Esophagus mucosa (tissue), 1 donor: ENCODE measurements around the gene TINAGL1. TPM values are rescaled to one million over a fixed set of nuclear protein-coding genes. Genes with fewer than 3 reads are reported as not detected.
"Not testable (repeated sequence)": the region's sequence is repeated elsewhere in the genome, so short reads cannot be mapped to it uniquely, and the experiment has no call there.

ENCODE experiments used
- ATAC-seq: fragments of 200-7000 bp; cut with Tn5 transposase; one replicate; pipeline ENCODE4 v1.9.1; 2020
- total RNA-seq: library from RNA; stranded (reverse); gene quantifications from one replicate; pipeline ENCODE4 v1.2.4, GENCODE V29; 2023
- donor health status: DM: yes; HTN: yes; CAD: no.

TINAGL1 gene
- total RNA-seq, 1 donor from 2014 or later = 15.9 TPM

DNA sequence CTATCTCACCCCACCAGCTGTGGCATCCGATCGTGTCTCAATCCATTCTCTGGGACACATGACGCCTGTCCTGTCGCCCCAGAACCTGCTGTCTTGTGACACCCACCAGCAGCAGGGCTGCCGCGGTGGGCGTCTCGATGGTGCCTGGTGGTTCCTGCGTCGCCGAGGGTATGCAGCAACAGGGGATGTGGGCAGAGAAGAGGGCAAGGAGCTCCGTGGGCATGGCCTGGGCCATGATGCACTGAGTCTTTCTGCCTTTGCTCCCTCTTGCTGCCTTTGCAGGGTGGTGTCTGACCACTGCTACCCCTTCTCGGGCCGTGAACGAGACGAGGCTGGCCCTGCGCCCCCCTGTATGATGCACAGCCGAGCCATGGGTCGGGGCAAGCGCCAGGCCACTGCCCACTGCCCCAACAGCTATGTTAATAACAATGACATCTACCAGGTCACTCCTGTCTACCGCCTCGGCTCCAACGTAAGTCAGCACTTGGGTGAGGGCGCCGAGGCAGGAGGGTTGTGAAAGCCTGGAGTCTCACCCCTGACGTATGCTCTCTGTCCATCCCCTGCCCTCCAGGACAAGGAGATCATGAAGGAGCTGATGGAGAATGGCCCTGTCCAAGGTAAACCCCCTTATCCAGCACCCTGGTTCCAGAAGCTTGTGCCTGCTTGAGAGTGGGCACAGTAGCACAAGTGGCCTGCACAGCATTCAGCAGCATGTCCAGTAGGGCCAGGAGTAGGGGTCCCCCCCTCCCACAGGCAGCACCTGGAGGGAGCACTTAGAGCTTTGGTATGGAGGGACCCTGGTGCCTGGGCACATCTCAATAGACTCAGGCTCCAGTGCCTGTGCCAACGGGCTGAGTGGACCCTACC is 8.8 kb downstream of the TINAGL1 start:
- no peak for ATAC-seq

DNA sequence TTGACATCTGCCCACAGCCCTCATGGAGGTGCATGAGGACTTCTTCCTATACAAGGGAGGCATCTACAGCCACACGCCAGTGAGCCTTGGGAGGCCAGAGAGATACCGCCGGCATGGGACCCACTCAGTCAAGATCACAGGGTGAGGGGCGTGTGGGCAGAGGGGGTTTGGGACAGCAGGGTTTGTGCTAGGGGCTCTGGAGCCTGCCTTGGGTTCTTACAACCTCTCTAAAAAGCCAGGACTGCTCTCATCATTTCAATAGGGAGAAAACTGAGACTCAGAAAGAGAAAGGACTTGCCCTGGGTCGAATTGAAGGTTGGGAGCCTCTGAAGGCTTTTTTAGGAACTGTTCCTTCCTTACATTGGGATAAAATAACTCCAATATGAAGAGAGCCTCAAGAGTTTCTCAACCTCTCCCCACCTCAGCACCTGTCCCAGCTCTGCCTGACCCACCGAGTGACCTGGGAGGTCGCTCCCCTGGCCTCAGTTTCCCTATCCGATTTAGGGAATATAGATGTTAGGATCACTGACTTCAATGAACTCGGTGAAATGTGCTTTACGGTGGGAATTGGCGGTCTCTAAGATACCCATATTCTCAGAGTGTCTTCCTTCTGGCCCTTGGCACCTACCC is 9.5 kb downstream of the TINAGL1 start:
- no peak for ATAC-seq

DNA sequence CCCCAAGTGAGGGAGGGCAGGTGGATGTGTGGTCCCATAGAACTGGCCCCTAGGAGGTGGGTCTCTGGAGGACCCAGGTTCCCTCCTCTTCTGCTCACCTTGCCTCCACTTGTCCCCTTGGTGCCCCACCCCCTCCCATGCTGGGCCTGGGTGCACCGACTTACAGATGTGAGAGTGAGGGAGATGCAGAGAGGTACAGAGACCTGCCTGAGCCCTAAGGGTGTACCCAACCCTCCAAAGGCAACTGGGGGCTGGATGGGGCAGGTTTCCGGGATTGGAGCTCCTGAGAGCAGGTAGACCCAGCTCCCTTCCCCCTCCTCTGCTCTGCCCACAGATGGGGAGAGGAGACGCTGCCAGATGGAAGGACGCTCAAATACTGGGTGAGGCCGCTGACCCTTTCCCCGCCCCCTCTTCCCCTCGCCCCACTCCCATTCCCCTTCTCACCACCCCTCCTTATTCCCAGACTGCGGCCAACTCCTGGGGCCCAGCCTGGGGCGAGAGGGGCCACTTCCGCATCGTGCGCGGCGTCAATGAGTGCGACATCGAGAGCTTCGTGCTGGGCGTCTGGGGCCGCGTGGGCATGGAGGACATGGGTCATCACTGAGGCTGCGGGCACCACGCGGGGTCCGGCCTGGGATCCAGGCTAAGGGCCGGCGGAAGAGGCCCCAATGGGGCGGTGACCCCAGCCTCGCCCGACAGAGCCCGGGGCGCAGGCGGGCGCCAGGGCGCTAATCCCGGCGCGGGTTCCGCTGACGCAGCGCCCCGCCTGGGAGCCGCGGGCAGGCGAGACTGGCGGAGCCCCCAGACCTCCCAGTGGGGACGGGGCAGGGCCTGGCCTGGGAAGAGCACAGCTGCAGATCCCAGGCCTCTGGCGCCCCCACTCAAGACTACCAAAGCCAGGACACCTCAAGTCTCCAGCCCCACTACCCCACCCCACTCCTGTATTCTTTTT is 10.3 kb downstream of the TINAGL1 start:
- no peak for ATAC-seq

DNA sequence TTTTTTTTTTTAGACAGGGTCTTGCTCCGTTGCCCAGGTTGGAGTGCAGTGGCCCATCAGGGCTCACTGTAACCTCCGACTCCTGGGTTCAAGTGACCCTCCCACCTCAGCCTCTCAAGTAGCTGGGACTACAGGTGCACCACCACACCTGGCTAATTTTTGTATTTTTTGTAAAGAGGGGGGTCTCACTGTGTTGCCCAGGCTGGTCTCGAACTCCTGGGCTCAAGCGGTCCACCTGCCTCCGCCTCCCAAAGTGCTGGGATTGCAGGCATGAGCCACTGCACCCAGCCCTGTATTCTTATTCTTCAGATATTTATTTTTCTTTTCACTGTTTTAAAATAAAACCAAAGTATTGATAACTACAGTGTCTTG is 11.0 kb downstream of the TINAGL1 start:
- ATAC-seq = not testable (repeated sequence)

DNA sequence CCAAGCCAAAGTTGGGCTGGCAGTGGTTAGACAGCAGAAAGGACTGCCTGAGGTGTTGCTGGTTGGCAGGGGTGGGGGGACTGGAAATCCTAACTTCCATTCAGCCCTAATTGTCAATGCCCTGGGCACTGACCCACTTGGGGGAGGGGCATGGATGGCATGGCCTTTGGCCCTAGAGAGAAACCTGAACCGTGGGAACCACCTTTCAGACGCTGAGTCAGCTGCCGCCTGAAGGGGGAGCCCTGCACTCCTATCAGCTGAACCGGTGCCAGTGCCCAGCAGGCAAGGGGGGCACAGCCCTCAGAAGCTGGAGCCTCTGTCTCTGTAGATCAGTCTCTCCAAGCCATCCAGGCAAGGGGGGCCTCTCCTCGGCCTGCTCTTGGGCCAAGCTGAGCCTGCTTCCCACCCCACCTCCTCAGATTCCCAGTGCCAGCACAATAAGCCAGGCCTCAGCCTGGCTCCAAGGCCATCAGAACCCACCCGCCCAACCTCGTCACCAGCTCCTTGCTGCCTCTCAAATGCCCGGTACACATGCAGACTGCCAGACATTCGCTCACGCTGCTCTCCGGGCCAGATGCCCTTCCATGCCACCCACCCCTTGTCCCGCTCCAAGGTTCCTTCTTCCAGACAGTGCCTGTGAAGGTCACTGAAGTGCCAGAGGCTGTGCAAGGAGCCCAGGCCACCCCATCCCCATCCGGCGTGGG is 11.6 kb downstream of the TINAGL1 start:
- ATAC-seq = peak; percentile 27

DNA sequence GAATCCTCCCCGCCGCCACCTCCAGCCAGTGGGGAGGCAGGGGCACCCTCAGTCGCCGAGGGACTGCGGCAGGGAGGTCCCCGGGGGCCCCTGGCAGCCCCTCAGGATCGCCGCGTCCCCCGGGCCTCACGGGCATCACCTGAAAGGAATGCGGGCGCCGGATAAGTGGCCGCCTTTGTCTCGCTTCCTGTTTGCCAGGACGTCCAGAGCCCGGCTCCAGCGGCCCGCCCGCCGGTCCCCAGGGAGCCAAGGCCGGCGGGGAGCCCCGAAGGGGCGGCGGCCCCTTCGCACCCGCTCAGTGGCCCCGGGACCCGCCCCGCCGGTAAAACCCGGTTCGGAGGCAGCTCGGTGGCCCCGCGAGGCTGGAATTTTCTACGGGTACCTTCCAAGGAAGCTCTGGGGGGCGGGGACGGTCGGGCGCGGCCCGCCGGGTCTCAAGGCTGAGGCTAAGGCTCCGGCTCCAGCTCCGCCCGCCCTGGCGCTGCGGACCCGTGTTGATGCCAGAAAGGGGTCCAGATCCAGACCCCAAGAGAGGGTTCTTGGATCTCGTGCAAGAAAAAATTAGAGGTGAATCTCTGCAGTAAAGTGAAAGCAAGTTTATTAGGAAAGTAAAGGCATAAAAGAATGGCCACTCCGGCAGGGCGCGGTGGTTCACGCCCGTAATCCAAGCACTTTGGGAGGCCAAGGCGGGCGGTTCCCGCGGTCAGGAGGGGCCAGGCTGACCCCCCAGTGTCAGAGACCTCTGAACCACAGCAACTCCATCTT is 12.6 kb downstream of the TINAGL1 start:
- peak; percentile 21 for ATAC-seq

DNA sequence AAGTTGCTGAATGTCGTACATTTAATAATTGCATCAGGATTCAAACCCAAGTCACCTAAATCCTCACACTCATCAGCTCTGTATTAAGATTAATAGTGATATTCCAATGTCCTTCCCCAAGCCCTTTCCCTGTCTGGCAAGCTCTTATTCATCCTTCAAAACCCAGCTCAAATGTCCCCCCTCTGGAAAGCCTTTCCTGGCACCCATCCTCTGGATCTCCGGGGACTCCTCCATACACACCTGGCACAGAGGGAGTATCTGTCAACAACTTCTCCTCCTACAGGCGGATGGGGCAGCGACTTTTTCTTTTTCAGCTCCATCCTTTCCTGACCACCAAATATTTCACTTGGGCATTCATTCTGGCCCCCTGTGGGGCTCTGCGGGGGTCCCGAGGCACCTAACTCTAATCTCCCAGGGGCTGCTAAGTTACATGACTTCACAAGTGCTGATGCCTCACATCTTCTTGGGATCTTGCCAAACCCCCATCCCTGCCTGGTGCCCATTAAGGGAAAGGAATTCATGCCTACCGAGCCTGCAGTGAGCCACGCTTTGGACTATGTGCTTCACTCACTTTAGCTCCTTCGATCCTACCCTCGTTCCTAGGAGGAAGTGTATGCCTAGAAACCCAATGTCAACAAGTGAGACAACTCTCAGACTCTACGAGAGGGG is 15.2 kb downstream of the TINAGL1 start:
- no peak for ATAC-seq

DNA sequence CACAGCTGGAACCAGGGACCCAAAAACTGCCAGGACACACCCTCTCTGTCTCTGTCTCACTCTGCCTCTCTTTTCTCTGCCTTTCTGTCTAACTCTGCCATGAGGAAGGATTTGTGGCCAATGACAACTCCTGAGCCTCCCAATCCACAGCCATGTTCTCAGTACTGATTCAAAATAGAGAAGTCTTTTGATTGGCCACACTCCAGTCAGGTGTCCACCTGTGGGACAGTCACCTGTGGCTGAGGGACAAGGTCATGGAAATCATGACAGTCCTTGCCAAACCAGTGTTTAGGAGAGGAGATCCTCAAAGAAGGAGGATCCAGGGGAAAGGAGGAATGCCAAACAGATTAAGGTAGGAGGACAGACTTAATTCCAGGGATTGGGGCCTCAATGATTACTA is 15.8 kb downstream of the TINAGL1 start:
- ATAC-seq = no peak

DNA sequence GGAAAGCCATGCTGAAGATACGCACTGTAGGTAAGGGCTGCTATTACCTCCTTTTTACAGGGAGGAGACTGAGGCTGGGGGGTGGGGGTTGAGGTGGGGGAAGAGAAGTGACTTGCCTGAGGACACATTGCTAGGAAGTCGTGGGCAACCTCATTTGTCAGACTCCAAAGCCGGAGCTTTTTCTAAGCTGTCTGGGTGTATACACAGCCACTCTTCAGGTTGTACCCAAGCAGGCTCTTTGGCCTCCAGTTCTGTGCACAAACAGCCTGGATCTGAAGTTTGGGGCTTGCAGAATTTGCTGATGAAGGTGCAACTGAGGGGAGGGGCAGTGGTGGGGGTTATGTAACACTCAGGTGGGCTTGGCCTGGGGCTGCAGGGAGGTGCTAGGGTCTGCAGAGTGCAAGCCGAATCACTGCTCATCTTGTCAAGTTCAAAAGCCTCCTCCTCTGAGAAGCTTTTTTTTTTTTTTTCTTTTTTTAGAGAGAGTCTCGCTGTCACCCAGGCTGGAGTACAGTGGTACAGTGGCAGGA is 16.9 kb downstream of the TINAGL1 start:
- ATAC-seq = no peak

DNA sequence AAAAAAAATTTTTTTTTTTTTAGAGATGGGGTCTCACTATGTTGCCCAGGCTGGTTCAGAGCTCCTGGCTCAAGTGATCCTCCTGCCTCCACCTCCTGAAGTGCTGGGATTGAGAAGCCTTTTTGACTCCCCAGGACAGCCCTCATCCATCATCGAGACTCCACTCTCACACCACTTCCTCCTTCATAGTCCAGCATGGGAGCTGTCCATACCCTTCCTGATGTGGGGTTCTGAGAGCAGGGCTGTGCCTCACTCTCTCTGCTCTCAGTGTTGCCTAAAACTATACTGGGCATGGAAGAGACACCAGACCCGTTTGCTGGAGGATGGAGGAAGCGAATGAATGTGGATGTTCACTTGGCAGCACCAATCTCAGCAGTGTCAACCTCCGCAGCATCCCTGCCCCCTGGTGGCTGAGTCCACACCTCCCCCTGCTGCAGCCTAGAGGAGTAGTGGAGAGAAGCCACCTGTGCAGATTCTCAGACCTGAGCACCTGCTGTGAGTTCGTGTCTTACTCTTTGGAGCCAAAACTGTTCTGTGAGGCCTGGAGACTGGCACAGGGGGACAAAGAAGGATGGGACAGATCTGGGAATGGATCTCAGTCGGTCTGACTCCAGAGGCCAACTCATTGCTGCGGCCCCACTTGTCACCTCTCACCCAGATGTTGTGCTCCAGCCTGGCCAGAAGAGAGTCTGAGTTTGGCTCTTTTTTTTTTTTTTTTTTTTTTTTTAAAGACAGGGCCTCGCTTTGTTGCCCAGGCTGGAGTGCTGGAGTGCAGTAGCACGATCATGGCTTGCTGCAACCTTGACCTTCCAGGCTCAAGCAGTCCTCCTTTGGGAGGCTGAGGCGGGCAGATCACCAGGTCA is 17.7 kb downstream of the TINAGL1 start:
- peak; percentile 93 for ATAC-seq

DNA sequence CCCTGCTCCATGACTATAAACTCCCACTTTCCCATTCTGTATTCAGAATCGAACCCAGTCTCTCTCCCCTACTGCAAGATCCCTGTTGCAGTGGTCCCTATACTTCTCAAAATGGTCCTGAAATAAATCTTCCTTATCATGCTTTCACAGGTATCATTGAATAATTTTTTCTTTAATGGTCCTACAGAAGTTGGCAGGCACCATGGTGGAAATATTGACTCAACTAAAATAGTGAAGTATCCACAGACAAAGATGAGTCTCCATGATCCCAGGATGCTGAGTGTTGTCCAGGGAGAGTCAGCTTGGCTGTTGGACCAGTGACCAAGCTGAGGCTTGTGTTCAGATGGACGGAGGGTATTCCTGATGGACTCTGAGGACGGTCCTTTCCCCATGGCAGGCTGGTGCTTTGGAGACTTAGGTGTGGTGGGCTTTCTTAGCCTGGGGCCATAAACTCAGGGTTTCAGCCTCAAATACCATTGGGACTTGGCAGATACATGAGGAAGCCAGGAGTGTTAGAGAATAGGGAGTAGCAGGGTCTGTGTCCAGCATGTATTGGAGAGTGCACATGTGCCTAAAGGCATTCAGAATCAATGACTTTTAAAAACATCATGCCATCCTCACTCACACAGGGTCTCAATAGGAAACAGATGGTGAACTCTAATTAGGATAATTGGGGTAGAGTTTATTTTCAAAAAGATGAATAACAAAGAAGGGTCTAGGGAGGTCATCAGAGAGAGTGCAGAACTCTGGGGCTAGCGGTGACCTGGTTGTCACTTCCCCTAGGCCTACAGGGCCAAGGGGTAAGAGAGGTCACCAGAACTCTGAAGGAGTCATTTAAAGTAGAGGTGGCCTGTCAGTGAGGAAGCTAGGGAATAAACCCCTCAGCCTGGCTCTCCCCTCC is 19.8 kb downstream of the TINAGL1 start:
- ATAC-seq = no peak

DNA sequence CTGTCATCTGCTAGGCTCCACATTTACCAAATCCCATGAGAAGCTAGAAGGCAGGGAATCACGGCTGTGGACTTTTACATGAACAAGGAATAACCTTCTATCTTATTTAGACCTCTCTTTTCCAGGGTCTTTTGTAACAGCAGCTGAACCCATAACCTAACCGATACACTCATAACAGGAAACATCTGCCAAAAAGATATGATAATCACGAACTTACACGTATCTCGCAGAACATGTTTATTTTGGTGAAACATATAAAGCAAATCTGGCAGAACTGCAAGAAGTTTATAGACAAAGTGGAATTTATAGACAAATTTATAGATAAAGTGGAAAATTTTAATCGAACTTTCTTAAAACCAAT is 20.4 kb downstream of the TINAGL1 start:
- ATAC-seq = no peak

DNA sequence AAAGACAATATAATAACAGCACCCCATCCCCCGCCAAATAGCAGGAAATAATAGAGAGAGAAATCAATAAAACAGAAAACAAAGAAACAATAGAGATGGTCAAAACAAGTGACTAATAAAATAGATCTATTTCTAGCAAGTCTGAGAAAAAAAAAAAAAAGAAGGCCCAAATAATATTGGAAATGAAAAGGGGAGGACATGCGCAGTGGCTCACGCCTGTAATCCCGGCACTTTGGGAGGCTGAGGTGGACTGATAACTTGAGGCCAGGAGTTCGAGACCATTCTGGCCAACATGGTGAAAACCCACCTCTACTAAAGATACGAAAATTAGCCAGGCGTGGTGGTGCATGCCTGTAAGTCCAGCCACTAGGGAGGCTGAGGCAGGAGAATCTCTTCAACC is 22.7 kb downstream of the TINAGL1 start:
- no peak for ATAC-seq

DNA sequence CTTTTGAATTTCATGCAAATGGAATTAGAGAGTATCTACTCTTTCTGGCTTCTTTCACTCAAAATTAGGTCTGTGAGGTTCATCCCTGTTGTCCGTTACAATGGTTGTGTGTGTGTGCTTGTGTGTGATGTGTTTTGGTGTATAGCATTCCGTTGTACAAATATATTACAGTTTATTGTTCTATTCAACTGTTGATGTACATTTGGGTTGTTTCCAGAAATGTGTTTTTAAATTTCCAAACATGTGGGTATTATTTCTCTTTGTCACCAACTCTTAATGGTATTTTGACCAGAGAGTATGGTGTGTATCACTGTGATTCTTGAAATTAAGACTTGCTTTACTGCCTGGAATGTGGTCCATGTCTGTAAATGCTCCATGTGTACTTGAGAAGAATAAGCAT is 24.3 kb downstream of the TINAGL1 start:
- ATAC-seq = no peak

DNA sequence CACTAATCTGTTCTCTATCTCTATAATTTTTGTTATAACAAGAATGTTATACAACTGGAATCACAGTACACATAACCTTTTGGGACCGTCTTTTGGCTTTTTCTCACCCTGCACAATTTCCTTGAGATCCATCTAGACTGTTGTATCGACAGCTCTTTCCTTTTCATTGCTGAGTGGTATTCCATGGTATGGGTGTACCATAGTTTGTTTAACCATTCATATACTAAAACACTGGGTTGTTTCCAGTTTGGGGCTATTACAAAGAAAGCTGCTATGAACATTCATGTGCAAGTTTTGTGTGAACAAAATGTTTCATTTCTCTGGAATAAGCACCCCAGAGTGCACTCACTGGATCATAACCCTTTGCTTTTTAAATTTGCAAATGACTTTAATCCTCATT is 25.8 kb downstream of the TINAGL1 start:
- ATAC-seq = no peak

DNA sequence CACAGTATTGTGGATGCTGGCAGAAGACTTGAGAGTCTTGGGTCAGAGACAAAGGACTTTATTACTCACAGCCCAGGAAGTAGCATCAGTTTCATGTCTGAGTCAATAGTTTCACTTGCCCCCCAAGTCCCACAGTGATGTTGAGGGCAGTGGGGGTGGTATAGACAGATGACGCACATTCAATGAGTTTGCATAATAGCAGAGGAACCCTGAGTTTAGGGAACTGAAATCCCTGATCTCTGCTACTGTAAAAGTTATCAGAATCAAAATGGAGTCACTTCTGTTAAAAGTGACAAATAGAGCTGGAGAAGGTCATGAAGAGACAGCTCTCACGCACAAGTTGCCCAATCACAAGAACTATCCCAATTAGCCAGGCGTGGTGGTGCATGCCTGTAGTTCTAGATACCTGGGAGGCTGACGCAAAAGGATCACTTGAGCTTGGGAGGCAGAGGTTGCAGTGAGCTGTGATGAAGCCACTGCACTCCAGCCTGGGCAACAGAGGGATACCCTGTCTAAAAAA is 29.7 kb downstream of the TINAGL1 start:
- ATAC-seq = no peak

DNA sequence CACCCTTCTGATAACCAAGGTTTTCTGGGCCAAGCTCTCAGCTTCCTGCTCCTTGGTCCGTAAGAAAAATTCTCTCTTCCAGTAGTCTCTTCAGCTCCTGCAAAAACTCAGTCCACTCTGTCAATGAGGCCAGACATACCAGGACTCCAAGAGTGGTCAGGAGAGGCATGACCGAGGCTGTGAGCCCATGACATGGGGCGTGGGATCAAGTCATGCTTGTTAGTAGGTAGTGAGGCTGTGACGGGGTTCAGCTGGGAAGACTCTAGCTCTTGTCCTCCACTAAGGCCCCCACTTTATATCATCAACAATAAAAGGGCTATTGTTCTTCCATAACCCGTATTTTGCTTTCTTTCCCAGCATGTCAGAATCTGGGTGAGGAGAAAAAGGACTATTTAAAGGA is 31.0 kb downstream of the TINAGL1 start:
- ATAC-seq = no peak

DNA sequence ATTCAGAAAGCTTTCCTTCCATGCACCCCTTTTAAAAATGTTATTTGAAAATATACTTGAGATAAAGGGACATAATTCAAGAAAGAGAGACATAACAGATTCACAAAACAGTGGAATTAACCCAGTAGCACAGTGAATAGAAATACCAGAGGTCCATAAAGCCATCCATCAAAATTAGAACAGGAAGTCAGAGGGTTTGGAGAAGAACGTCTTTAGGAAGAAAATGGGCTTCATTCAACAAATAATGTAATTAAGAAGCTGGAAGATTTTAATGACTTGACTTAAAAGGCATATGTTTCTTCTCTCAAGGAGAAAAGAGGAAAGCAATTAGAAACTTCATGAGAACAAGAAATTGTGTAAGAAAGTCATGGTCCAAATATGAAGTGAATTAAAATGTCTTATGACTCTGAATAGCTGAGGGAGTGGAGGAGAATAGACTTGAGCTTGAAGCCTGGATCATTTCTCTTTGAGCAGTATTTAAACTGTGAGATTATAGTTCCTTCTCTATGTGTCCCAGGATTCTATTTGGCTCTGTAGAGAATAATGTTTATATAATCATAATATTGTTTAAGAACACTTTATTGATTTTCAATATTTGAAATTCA is 33.3 kb downstream of the TINAGL1 start:
- no peak for ATAC-seq
